ENCODE results near the gene TFIP11. TPM values are rescaled to one million over a fixed set of nuclear protein-coding genes. Genes with fewer than 3 reads are reported as not detected.

Gene TFIP11
- total and polyA plus RNA-seq, 12 donors: 25.0 to 73.3 (median 37.2) TPM

DNA sequence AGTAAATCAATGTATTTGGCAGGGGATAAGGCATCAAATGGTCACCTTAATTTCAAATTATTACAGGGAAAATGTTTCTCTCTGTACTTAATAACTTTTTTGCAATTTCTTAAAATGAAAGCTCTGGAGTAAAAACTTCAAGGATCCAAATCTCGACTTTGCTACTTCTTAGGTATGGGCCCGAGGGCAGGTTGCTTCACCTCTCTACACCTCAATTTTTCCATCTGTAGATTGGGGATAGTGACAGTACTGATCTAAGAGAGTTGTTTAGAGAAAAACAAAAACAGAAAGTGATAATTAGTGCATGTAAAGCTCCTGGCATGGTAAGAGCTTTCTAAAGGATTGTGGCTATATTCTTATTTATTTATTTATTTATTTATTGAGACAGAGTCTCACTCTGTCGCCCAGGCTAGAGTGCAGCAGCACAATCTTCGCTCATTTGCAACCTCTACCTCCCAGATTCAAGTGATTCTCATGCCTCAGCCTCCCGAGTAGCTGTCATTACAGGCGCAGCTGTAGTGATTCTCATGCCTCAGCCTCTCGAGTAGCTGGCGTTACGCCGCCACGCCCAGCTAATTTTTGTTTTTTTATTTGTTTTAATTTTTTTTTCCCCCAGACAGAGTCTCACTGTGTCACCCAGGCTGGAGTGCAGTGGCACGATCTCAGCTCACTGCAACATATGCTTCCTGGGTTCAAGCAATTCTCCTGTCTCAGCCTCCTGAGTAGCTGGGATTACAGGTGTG, 2.3 kb upstream of the TFIP11 start:
- Histone ChIP-seq H3K27me3 (no peaks in the 10 kb centered on the region), H3K9me3 (replicated peaks in 1 of 3) (no peaks in the 10 kb centered on the region), H3K4me1 (replicated peaks in 1 of 2) (peaks cover 14 to 24% of the 10 kb centered on the region in 2 donors), H3K27ac (no peak overlapping the region), H3K4me3 (no peak overlapping the region), H3K36me3 (replicated peaks in 1 of 2) (peaks cover 0 to 6% of the 10 kb centered on the region in 2 donors)
- intact Hi-C loops (cut with DNase I): no loop called here
- DNase-seq: no peak
- 92 to 94% (median 93%) methylated on average over 12 of the region's 12 CpGs for WGBS, 4 donors
- no peak for TF ChIP-seq POLR2A (IDR thresholded peaks at IDR 0.05)
- TF ChIP-seq, protein P1, sequence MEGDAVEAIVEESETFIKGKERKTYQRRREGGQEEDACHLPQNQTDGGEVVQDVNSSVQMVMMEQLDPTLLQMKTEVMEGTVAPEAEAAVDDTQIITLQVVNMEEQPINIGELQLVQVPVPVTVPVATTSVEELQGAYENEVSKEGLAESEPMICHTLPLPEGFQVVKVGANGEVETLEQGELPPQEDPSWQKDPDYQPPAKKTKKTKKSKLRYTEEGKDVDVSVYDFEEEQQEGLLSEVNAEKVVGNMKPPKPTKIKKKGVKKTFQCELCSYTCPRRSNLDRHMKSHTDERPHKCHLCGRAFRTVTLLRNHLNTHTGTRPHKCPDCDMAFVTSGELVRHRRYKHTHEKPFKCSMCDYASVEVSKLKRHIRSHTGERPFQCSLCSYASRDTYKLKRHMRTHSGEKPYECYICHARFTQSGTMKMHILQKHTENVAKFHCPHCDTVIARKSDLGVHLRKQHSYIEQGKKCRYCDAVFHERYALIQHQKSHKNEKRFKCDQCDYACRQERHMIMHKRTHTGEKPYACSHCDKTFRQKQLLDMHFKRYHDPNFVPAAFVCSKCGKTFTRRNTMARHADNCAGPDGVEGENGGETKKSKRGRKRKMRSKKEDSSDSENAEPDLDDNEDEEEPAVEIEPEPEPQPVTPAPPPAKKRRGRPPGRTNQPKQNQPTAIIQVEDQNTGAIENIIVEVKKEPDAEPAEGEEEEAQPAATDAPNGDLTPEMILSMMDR (IDR thresholded peaks at IDR 0.05): no peak

GRCh38 chr22:26513838-26514237, 1.6 kb upstream of the TFIP11 start:
- no peaks in the 10 kb centered on the region for H3K27me3 ChIP-seq
- H3K4me1 ChIP-seq (replicated peaks in 1 of 2): peaks cover 14 to 24% of the 10 kb centered on the region in 2 donors
- intact Hi-C loops (cut with DNase I): no loop called here
- no peak overlapping the region for H3K4me3 ChIP-seq
- no peak overlapping the region for H3K27ac ChIP-seq
- H3K36me3 ChIP-seq (replicated peaks in 1 of 2): peaks cover 0 to 13% of the 10 kb centered on the region in 2 donors
- H3K9me3 ChIP-seq (replicated peaks in 1 of 3): no peaks in the 10 kb centered on the region
- WGBS, 4 donors: 32 to 43% (median 35%) methylated on average over 1 of the region's 1 CpG
- TF ChIP-seq, protein P1 (IDR thresholded peaks at IDR 0.05): no peak
- no peak for TF ChIP-seq POLR2A (IDR thresholded peaks at IDR 0.05)
- no peak for DNase-seq

GRCh38 chr22:26508148-26508547, 4.1 kb downstream of the TFIP11 start:
- no peaks in the 10 kb centered on the region for H3K27me3 ChIP-seq
- TF ChIP-seq POLR2A (IDR thresholded peaks at IDR 0.05): no peak
- TF ChIP-seq, protein P1 (IDR thresholded peaks at IDR 0.05): no peak
- H3K4me1 ChIP-seq (replicated peaks in 1 of 2): peaks cover 12 to 20% of the 10 kb centered on the region in 2 donors
- intact Hi-C loops (cut with DNase I): no loop called here
- H3K9me3 ChIP-seq (replicated peaks in 1 of 3): no peaks in the 10 kb centered on the region
- no peak for DNase-seq
- no peak overlapping the region for H3K27ac ChIP-seq
- peaks cover 0 to 70% of the 10 kb centered on the region in 2 donors for H3K36me3 ChIP-seq (replicated peaks in 1 of 2)
- no peak overlapping the region for H3K4me3 ChIP-seq

DNA sequence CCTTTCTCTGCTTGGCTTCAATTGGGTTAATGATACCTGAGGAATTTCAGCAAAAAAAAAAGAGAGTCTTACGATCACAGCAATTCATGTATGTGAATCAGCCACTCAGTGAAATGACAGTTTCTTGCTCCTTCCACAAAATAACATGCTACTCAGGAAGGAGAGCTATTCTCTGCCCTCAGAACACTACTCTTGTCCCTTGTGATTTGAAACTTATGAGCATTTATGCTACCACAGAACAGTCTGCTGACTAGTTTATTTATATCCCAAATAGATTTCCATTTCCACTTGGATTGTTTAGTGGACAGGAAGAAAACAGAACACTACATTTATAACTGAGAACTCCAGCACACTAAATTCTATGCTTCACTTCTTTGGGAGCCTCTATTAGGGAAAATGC, 8.5 kb downstream of the TFIP11 start:
- H3K27me3 ChIP-seq: no peaks in the 10 kb centered on the region
- 62 to 92% (median 70%) methylated on average over 1 of the region's 1 CpG for WGBS, 4 donors
- no peaks in the 10 kb centered on the region for H3K4me1 ChIP-seq (replicated peaks in 1 of 2)
- no peak overlapping the region for H3K4me3 ChIP-seq
- H3K36me3 ChIP-seq (replicated peaks in 1 of 2): peaks cover 0 to 100% of the 10 kb centered on the region in 2 donors
- no peaks in the 10 kb centered on the region for H3K9me3 ChIP-seq (replicated peaks in 1 of 3)
- DNase-seq: no peak
- TF ChIP-seq POLR2A (IDR thresholded peaks at IDR 0.05): no peak
- TF ChIP-seq, protein P1 (IDR thresholded peaks at IDR 0.05): no peak
- intact Hi-C loops (cut with DNase I): no loop called here
- H3K27ac ChIP-seq: no peak overlapping the region

Data from adrenal gland (tissue), 12 donors.